HCT116 (cell line): ENCODE measurements around the gene PCDHAC2. TPM values are rescaled to one million over a fixed set of nuclear protein-coding genes. Genes with fewer than 3 reads are reported as not detected.

Experiments used
- ATAC-seq: fragments of 200-7000 bp; cut with Tn5 transposase; 2 replicates; pipeline ENCODE4 v1.9.1; 2020; ENCODE audit warnings: mild to moderate bottlenecking, moderate library complexity
- BruUV-seq: library from RNA; stranded (reverse); fragments of 400-500 nt; replicated peaks from 2 replicates; lab custom pipeline; 2021; lab: Mats Ljungman, UMichigan
- CTCF ChIA-PET: fragments of 300-600 bp; sonication (Branson Sonifier 250); formaldehyde crosslinking; loops from one replicate; lab custom pipeline; 2021; ENCODE audit warnings: antibody characterized with exemption; lab: Charles Lee
- POLR2A ChIA-PET: fragments of 300-600, 350-600 bp; sonication (Branson Sonifier 250); formaldehyde crosslinking; loops from one replicate; lab custom pipeline; 2021; ENCODE audit warnings: antibody characterized with exemption; lab: Charles Lee
- RAD21 ChIA-PET, 2 experiments: fragments of 300-600 bp; sonication (Branson Sonifier 250); formaldehyde crosslinking; loops; one replicate each; lab custom pipeline; 2023; ENCODE audit warnings: low total read pairs in 2 of 2; ENCODE audit not compliant: uncharacterized antibody in 2 of 2, unreplicated experiment in 2 of 2, low non-redundant PET in 1 of 2; lab: Charles Lee
- DNase-seq: peaks from one replicate; pipeline ENCODE4 v3.0.0-alpha.2; 2010; ENCODE audit warnings: low read depth, low spot score
- H2AFZ ChIP-seq: fragments of 200-600 bp; shearing (Covaris generic), sonication (generic); 2 replicates; pipeline ENCODE4 v1.6.1; 2017; ENCODE audit warnings: low read depth, mixed run types, mixed read lengths, antibody characterized with exemption, low read length; ENCODE audit not compliant: poor library complexity, severe bottlenecking
- H3K27ac ChIP-seq: 2 replicates; pipeline ENCODE4 v1.5.1; 2012; ENCODE audit warnings: low read depth, low read length
- H3K27me3 ChIP-seq: fragments of 200-600 bp; sonication (generic); 2 replicates; pipeline ENCODE4 v1.6.1; 2016; ENCODE audit warnings: mixed run types, low read length, mixed read lengths; ENCODE audit not compliant: insufficient read depth
- H3K36me3 ChIP-seq, 2 experiments: fragments of 200-500 bp in 1 of 2; fragments of 200-600 bp in 1 of 2; sonication (Bioruptor generic) in 1 of 2; sonication (generic) in 1 of 2; 2 replicates each; pipeline versions ENCODE4 v1.5.1 to v1.6.1; 2014 to 2016; ENCODE audit warnings: low read length in 2 of 2, inconsistent platforms in 1 of 2, mixed read lengths in 1 of 2, mixed run types in 1 of 2; ENCODE audit not compliant: insufficient read depth in 2 of 2, control insufficient read depth in 1 of 2
- H3K4me1 ChIP-seq, 2 experiments: fragments of 200-600 bp in 1 of 2; sonication (generic) in 1 of 2; 2 replicates each; pipeline versions ENCODE4 v1.5.1 to v1.6.1; 2012 to 2017; ENCODE audit warnings: low read length in 2 of 2, inconsistent platforms in 1 of 2, mild to moderate bottlenecking in 1 of 2, mixed read lengths in 1 of 2, mixed run types in 1 of 2, moderate library complexity in 1 of 2; ENCODE audit not compliant: insufficient read depth in 2 of 2, control insufficient read depth in 1 of 2
- H3K4me2 ChIP-seq: fragments of 200-600 bp; sonication (generic); 2 replicates; pipeline ENCODE4 v1.6.1; 2017; ENCODE audit warnings: mixed run types, low read length, mixed read lengths
- H3K4me3 ChIP-seq, 2 experiments: fragments of 200-600 bp in 1 of 2; sonication (generic) in 1 of 2; replicated peaks in 1 of 2; 2 replicates each; pipeline ENCODE4 v1.5.1; 2011 to 2016; ENCODE audit warnings: low read length in 2 of 2, control low read depth in 1 of 2, low read depth in 1 of 2, mild to moderate bottlenecking in 1 of 2, mixed read lengths in 1 of 2, mixed run types in 1 of 2
- H3K79me2 ChIP-seq: fragments of 200-600 bp; sonication (generic); 2 replicates; pipeline ENCODE4 v1.6.1; 2017; ENCODE audit warnings: mild to moderate bottlenecking, mixed run types, low read length, moderate library complexity, mixed read lengths; ENCODE audit not compliant: insufficient read depth
- H3K9ac ChIP-seq: fragments of 200-600 bp; sonication (generic); 2 replicates; pipeline ENCODE4 v1.6.1; 2016; ENCODE audit warnings: low read length, mixed read lengths
- H3K9me2 ChIP-seq: fragments of 200-600 bp; sonication (generic), shearing (Covaris generic); 2 replicates; pipeline ENCODE4 v1.6.1; 2017; ENCODE audit warnings: mixed run types, mild to moderate bottlenecking, moderate library complexity; ENCODE audit not compliant: insufficient read depth
- H3K9me3 ChIP-seq, 2 experiments: fragments of 200-500 bp in 1 of 2; fragments of 200-600 bp in 1 of 2; sonication (Bioruptor generic) in 1 of 2; sonication (generic) in 1 of 2; 2 replicates each; pipeline ENCODE4 v1.6.1; 2014 to 2017; ENCODE audit warnings: low read length in 2 of 2, mixed read lengths in 2 of 2, inconsistent platforms in 1 of 2, low read depth in 1 of 2, mild to moderate bottlenecking in 1 of 2, mixed run types in 1 of 2, moderate library complexity in 1 of 2; ENCODE audit not compliant: control insufficient read depth in 1 of 2, insufficient read depth in 1 of 2
- H4K20me1 ChIP-seq: fragments of 200-600 bp; sonication (generic), shearing (Covaris generic); 2 replicates; pipeline ENCODE4 v1.6.1; 2017; ENCODE audit warnings: mixed run types, mild to moderate bottlenecking, moderate library complexity; ENCODE audit not compliant: insufficient read depth
- CBX3 ChIP-seq: IDR thresholded peaks from 2 replicates; pipeline ENCODE4 v1.6.1; 2012; ENCODE audit warnings: low read depth
- CEBPB ChIP-seq: IDR thresholded peaks from 2 replicates; pipeline ENCODE4 v1.6.1; 2012; ENCODE audit warnings: low read depth
- EGR1 ChIP-seq: IDR thresholded peaks from 2 replicates; pipeline ENCODE4 v1.6.1; 2012; ENCODE audit warnings: low read depth
- ELF1 ChIP-seq: IDR thresholded peaks from 2 replicates; pipeline ENCODE4 v1.6.1; 2012; ENCODE audit warnings: low read depth, borderline replicate concordance
- EZH2 ChIP-seq: fragments of 200-600 bp; sonication (generic); IDR thresholded peaks from 2 replicates; pipeline ENCODE4 v1.6.1; 2017; ENCODE audit warnings: antibody characterized with exemption, mixed run types
- EZH2phosphoT487 ChIP-seq: fragments of 200-600 bp; IDR thresholded peaks from 2 replicates; pipeline ENCODE4 v1.6.1; 2018; ENCODE audit warnings: antibody characterized with exemption, borderline replicate concordance
- FOSL1 ChIP-seq: IDR thresholded peaks from 2 replicates; pipeline ENCODE4 v1.6.1; 2012; ENCODE audit warnings: low read depth
- POLR2A ChIP-seq: IDR thresholded peaks from 2 replicates; pipeline ENCODE4 v1.7.0; 2011; ENCODE audit warnings: borderline replicate concordance; ENCODE audit not compliant: insufficient read depth, insufficient read length; ENCODE audit errors: extremely low read depth
- RAD21 ChIP-seq: IDR thresholded peaks from 2 replicates; pipeline ENCODE4 v1.6.1; 2012; ENCODE audit warnings: low read depth, mild to moderate bottlenecking
- TCF7L2 ChIP-seq: IDR thresholded peaks from 2 replicates; pipeline ENCODE4 v1.7.0; 2011; ENCODE audit warnings: borderline replicate concordance, inconsistent platforms; ENCODE audit not compliant: insufficient read depth, insufficient read length; ENCODE audit errors: extremely low read depth
- intact Hi-C: fragments of 100-400 bp; cut with micrococcal nuclease; formaldehyde crosslinking; loops from 2 replicates; pipeline ENCODE4 v1.10.0; 2022
- total RNA-seq: library from RNA; stranded (reverse); gene quantifications from one replicate; pipeline ENCODE4 v1.2.1, GENCODE V29; 2021; ENCODE audit not compliant: unreplicated experiment
- TF ChIP-seq, protein P1 (sequence below): IDR thresholded peaks from 2 replicates; pipeline ENCODE4 v1.6.1; 2012
- TF ChIP-seq, protein P2 (sequence below): IDR thresholded peaks from 2 replicates; pipeline ENCODE4 v1.6.1; 2012; ENCODE audit warnings: low read depth

Gene PCDHAC2
- total RNA-seq, 1 experiment from 2014 or later, result 3.2 TPM

DNA sequence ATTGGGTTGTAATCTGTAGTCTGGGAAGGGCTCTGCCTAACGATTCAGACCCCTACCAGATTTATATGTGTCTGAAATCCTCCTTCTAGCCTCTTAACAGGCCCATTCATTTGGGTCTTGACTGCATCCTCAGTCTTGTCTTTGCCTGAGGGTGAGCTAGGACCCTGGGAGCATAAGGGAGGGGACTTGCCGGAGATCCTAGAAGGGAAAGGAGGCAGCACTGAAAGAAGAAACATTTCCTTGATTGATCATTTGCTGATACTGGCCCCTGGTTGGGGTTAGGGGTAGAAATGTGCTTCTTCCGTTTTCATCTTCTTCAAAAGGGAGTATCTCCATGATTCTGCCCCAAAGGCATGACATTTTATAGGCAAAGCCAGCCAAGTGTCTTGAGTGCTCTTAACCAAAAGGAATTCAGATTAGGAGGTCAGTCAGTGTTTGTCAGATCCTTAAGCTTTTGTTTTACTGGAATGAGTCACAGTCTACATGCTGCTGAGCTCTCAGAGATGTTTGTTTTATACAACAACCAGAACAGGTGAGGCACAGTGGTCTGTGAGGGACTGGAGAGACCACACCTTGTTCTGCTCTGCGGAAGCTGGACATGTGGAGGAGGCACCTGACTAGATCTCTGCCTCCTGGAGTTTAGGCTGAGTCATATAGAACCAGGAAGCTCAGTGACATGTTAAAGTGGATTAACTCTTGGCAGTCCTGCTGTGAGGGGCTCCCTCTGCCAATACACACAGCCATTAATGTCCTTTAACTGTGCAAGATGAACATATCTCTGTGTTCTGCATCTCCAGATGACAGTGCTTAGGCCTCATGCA lies 37.7 kb downstream of the PCDHAC2 start (continued):
- TF ChIP-seq CEBPB (peak; percentile 72), POLR2A (no peak), CBX3 (peak; percentile 76), ELF1 (peak; percentile 65), EZH2phosphoT487 (no peak)
- TF ChIP-seq, protein P1, sequence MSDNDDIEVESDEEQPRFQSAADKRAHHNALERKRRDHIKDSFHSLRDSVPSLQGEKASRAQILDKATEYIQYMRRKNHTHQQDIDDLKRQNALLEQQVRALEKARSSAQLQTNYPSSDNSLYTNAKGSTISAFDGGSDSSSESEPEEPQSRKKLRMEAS, result peak; percentile 91

DNA sequence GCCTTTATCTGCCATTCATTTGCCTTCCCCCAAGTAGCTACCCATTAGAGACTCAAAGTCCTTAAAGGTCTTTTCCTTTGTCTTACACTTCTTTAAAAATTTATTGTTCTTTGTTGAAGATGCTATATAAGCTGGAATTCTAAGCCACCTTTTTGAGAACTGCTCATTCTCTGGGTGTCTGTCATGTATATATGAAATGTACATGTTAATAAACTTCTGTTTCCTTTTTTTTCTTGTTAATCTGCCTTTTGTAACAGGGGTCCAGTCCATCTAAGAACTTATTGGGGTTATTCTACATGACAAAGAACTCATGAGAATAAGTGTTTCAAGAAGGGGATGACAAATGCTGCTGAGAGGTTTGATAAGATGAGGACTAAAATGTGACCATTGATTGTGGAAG lies 41.5 kb downstream of the PCDHAC2 start:
- ChIA-PET RAD21 (interaction anchor here in 1 of 2 experiments (0.6 kb wide), 1 partner anchor 87 kb away, joined by 3 read pairs; no protein-coding TSS in a partner anchor), POLR2A (no interaction called here), CTCF (no interaction called here)
- Histone ChIP-seq H3K9me2 (no peaks in the 10 kb centered on the region), H3K27ac (no peak overlapping the region), H3K9me3 (no peaks in the 10 kb centered on the region), H2AFZ (no peak overlapping the region), H3K79me2 (no peaks in the 10 kb centered on the region), H3K27me3 (no peaks in the 10 kb centered on the region), H3K4me2 (no peak overlapping the region), H3K4me1 (peaks cover 22 to 24% of the 10 kb centered on the region in 2 experiments), H3K4me3 (no peak overlapping the region), H3K36me3 (no peaks in the 10 kb centered on the region), H3K9ac (no peak overlapping the region), H4K20me1 (no peaks in the 10 kb centered on the region)
- intact Hi-C loops, result loop anchor here (10.0 kb wide), 1 partner anchor 283 kb away; no protein-coding TSS in a partner anchor
- no TSS peak for BruUV-seq
- ATAC-seq, result no peak
- TF ChIP-seq EZH2 (no peak), EGR1 (no peak), ELF1 (no peak), FOSL1 (no peak), RAD21 (no peak), TCF7L2 (no peak)
- TF ChIP-seq, protein P2, sequence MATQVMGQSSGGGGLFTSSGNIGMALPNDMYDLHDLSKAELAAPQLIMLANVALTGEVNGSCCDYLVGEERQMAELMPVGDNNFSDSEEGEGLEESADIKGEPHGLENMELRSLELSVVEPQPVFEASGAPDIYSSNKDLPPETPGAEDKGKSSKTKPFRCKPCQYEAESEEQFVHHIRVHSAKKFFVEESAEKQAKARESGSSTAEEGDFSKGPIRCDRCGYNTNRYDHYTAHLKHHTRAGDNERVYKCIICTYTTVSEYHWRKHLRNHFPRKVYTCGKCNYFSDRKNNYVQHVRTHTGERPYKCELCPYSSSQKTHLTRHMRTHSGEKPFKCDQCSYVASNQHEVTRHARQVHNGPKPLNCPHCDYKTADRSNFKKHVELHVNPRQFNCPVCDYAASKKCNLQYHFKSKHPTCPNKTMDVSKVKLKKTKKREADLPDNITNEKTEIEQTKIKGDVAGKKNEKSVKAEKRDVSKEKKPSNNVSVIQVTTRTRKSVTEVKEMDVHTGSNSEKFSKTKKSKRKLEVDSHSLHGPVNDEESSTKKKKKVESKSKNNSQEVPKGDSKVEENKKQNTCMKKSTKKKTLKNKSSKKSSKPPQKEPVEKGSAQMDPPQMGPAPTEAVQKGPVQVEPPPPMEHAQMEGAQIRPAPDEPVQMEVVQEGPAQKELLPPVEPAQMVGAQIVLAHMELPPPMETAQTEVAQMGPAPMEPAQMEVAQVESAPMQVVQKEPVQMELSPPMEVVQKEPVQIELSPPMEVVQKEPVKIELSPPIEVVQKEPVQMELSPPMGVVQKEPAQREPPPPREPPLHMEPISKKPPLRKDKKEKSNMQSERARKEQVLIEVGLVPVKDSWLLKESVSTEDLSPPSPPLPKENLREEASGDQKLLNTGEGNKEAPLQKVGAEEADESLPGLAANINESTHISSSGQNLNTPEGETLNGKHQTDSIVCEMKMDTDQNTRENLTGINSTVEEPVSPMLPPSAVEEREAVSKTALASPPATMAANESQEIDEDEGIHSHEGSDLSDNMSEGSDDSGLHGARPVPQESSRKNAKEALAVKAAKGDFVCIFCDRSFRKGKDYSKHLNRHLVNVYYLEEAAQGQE, result no peak
- DNase-seq, result no peak
